ENCODE measurements around the gene HOXB13.

HOXB13 gene

DNA sequence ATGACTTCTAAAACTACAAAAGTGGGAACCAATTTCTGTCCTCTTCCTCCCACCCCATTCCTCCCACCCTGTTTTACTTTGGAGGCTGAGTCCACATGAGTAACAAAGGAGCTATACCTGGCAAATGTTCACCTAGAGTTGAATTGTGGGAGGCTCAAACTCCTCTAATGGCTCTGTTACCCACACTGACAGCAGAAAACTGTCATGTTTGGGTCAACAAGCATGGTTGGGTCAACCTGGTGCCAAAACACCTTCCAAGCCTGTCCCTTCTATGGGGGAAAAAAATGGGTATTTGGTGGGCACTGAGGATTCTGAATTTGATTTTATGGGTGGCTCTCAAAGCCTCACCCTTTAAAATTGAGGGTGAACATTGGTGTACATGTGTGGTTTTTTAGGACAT is 12.0 kb upstream of the HOXB13 start:
- H3K4me3 ChIP-seq (ENCODE audit: control insufficient read depth, low read depth, low read length), result no peak overlapping the region
- TF ChIP-seq, protein P1, sequence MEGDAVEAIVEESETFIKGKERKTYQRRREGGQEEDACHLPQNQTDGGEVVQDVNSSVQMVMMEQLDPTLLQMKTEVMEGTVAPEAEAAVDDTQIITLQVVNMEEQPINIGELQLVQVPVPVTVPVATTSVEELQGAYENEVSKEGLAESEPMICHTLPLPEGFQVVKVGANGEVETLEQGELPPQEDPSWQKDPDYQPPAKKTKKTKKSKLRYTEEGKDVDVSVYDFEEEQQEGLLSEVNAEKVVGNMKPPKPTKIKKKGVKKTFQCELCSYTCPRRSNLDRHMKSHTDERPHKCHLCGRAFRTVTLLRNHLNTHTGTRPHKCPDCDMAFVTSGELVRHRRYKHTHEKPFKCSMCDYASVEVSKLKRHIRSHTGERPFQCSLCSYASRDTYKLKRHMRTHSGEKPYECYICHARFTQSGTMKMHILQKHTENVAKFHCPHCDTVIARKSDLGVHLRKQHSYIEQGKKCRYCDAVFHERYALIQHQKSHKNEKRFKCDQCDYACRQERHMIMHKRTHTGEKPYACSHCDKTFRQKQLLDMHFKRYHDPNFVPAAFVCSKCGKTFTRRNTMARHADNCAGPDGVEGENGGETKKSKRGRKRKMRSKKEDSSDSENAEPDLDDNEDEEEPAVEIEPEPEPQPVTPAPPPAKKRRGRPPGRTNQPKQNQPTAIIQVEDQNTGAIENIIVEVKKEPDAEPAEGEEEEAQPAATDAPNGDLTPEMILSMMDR (conservative IDR thresholded peaks at IDR 0.05; ENCODE audit: control insufficient read depth, insufficient read depth, low read depth, low read length), result no peak
- no peak for DNase-seq (ENCODE audit: low read depth)

DNA sequence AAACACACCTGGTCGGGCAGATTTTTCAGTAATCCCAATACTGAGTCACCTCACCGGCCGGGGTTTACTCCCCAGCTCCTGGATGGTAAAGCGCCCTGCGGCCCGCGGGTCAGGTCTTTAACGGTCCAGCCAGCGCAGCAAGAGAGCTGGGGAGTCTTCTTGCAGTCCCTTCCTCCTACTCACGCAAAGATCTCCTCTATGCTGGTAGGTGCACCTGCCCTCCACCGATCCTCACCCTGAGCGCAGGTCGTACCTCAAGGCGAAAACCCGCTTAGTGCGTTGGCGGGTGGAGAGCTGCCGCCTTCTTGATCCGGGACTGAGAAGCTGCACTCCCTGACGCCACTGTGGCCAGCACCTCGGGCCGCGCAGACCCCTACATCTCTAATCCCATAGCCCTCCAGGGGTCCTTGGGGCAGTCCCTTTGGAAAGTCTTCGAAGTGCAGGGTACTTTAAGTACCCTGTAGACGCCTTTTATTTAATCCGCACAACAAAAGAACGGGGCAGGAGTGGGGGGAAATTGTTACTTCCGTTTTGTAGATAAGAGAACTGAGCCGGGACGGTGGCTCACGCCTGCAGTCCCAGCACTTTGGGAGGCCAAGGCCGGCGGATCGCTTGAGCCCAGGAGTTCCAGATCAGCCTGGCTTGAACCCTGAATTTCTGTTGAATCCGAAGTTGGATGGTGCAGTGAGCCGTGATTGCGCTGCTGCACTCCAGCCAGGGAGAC is 10.4 kb upstream of the HOXB13 start:
- H3K4me3 ChIP-seq (ENCODE audit: control insufficient read depth, low read depth, low read length), result no peak overlapping the region
- DNase-seq (ENCODE audit: low read depth), result no peak
- TF ChIP-seq, protein P1 (conservative IDR thresholded peaks at IDR 0.05; ENCODE audit: control insufficient read depth, insufficient read depth, low read depth, low read length), result no peak

DNA sequence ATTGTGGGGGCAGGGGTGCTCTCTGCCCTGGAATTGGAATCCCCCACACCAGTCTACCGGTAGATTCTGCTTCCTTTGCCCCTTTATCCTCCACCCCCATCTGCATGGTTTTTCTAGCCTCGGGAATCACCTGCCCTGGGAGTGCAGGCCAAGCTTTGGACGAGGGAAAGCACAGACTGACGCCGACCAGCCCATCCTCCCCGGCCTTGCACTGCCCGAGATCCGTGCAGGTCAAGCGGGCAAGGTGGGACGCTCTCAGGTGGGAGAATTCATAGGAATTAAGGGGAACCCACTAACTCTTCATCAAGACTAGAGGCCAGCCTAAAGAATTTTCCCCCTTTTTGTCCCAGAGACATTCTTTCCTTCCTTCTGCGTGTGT is 9.9 kb upstream of the HOXB13 start:
- DNase-seq (ENCODE audit: low read depth), result no peak
- no peak overlapping the region for H3K4me3 ChIP-seq (ENCODE audit: control insufficient read depth, low read depth, low read length)
- TF ChIP-seq, protein P1 (conservative IDR thresholded peaks at IDR 0.05; ENCODE audit: control insufficient read depth, insufficient read depth, low read depth, low read length), result no peak

DNA sequence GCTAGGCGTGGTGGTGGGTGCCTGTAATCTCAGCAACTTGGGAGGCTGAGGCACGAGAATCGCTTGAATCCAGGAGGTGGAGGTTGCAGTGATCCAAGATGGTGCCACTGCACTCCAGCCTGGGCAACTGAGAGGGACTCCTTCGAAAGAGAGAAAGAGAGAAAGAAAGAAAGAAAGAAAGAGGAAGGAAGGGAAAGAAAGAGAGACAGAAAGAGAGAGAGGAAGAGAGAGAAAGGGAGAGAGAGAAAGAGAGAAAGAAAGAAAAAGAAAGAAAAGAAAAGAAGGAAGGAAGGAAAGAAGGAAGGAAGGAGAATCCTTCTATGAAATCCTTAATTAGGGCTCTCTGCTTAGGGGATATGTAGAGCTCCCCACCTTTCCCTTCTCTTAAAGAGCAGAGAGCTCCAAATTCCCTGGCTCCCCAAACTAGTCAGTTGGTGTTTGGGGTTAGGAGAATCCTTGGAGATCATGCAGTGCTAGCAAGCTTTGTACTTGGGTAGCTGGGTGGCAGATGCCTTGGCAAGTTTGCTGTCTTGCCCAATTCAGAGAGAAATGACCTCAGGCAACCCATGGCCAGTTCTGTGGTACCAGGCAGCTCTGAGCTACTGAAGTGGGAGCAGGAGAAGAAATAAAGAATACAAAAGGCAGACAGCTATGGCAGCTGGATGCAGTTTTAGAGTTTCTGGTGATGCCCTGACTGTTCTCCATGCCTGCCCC is 8.9 kb upstream of the HOXB13 start:
- no peak for DNase-seq (ENCODE audit: low read depth)
- H3K4me3 ChIP-seq (ENCODE audit: control insufficient read depth, low read depth, low read length), result no peak overlapping the region
- TF ChIP-seq, protein P1 (conservative IDR thresholded peaks at IDR 0.05; ENCODE audit: control insufficient read depth, insufficient read depth, low read depth, low read length), result no peak

DNA sequence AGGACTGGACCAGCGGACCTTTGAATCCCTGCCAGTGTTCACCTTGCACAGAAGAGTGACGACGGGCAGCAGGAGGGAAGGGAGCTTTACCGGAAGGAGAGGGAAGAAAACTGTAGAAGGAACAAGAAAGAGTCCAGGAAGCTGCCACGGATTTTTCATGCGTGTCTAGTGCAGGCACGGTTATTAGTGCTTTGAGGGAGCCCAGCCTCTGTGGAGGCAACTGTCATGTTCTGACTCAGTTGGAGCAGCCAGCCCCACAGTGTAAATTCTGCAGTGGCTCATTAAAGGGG is 6.5 kb upstream of the HOXB13 start:
- no peak for DNase-seq (ENCODE audit: low read depth)
- TF ChIP-seq, protein P1 (conservative IDR thresholded peaks at IDR 0.05; ENCODE audit: control insufficient read depth, insufficient read depth, low read depth, low read length), result no peak
- H3K4me3 ChIP-seq (ENCODE audit: control insufficient read depth, low read depth, low read length), result no peak overlapping the region

DNA sequence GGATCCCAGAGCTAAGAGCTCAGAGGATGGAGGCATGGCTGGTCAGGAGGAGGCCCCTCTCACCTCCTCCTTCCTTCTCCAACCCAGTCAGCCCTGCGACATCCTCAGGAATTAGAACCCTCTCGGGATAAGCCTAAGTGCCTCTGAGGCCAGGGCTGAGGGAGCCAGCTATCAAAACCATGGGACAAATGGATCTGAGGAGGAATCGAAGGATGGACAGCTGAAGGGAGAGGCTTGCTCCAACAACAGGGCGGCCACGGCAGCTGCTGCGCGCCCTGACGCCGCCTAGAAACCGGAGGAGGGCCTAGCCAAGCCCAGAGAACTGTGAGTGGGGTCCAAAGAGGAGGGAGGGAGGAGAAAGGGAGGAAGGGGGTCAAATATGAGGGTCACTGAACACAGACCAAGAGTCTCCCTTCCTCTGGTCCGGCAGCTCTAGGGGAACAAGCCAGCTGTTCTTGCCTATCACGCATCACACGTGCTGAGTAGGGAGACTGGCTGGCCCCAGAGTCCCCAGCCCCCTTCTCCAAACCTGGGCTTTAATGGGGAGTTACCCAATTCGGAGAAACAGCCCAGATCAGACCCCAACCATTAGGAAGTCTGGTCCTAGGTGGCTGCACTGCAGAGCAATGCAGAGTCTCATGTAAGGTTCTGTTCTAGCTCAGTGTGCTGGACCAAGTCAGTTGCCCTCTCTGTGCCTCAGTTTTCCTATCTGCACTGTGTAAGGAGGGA is 5.9 kb upstream of the HOXB13 start:
- TF ChIP-seq, protein P1 (conservative IDR thresholded peaks at IDR 0.05; ENCODE audit: control insufficient read depth, insufficient read depth, low read depth, low read length), result no peak
- H3K4me3 ChIP-seq (ENCODE audit: control insufficient read depth, low read depth, low read length), result no peak overlapping the region
- DNase-seq (ENCODE audit: low read depth), result no peak
